Tibial nerve (tissue), 4 donors: ENCODE results near the gene TAF8. TPM values are rescaled to one million over a fixed set of nuclear protein-coding genes. Genes with fewer than 3 reads are reported as not detected.

Experiments
- DNase-seq, 2 donors: peaks; one replicate each; pipeline ENCODE4 v3.0.0-alpha.2; 2019; ENCODE audit warnings: low spot score in 2 of 2
- H3K27ac ChIP-seq, 4 donors: fragments of 200-600 bp; sonication (generic) in 3 of 4; one replicate each; pipeline ENCODE4 v1.5.1; 2017 to 2019; ENCODE audit warnings: mild to moderate bottlenecking in 1 of 4
- H3K27me3 ChIP-seq, 2 donors: fragments of 200-600 bp; sonication (generic) in 1 of 2; one replicate each; pipeline versions ENCODE4 v1.5.1 to v1.6.0; 2017 to 2019
- H3K36me3 ChIP-seq, 3 donors: fragments of 200-600 bp; sonication (generic); one replicate each; pipeline ENCODE4 v1.5.1; 2018 to 2019
- H3K4me1 ChIP-seq, 4 donors: fragments of 200-600 bp; sonication (generic) in 3 of 4; one replicate each; pipeline ENCODE4 v1.5.1; 2017 to 2019
- H3K4me3 ChIP-seq, 4 donors: fragments of 200-600 bp; sonication (generic) in 3 of 4; one replicate each; pipeline ENCODE4 v1.5.1; 2017 to 2019; ENCODE audit warnings: mild to moderate bottlenecking in 1 of 4, moderate library complexity in 1 of 4
- H3K9me3 ChIP-seq, 4 donors: fragments of 200-600 bp; sonication (generic) in 3 of 4; one replicate each; pipeline ENCODE4 v1.5.1; 2017 to 2019
- EP300 ChIP-seq, 2 donors: sonication (generic); formaldehyde crosslinking; IDR thresholded peaks; one replicate each; pipeline ENCODE4 v1.6.1; 2017; ENCODE audit warnings: antibody characterized with exemption in 2 of 2, mild to moderate bottlenecking in 1 of 2
- POLR2A ChIP-seq, 2 donors: fragments of 450-650 bp; IDR thresholded peaks; one replicate each; pipeline ENCODE4 v1.6.1; 2017; ENCODE audit warnings: antibody characterized with exemption in 2 of 2, mild to moderate bottlenecking in 2 of 2, moderate library complexity in 2 of 2
- WGBS, 2 donors: methylation state at CpG; one replicate each; pipeline ENCODE4 v1.1.5; 2018; 5-methylcytosine and 5-hydroxymethylcytosine counted together
- small RNA-seq: library from RNA; depleted of rRNA; stranded (forward); fragments of <200 nt; gene quantifications from one replicate; pipeline ENCODE3, GENCODE V24; 2016
- total RNA-seq, 4 donors: library from RNA; depleted of rRNA; stranded (reverse); fragments of >200 nt; gene quantifications; one replicate each; pipeline ENCODE4 v1.1.0, GENCODE V29; 2016
- TF ChIP-seq, protein P1 (sequence below), 5 experiments: fragments of 200-600 bp in 3 of 5; fragments of 450-650 bp in 2 of 5; sonication (generic) in 3 of 5; IDR thresholded peaks; one replicate each; pipeline ENCODE4 v1.5.1; 2016 to 2019; ENCODE audit warnings: antibody characterized with exemption in 5 of 5, mild to moderate bottlenecking in 3 of 5, moderate library complexity in 2 of 5

Gene TAF8
- total RNA-seq, 4 donors from 2014 or later: 10.7 to 27.6 (median 20.9) TPM

- no peak overlapping the region for H3K4me3 ChIP-seq
- no peaks in the 10 kb centered on the region for H3K36me3 ChIP-seq
- no peak overlapping the region for H3K27ac ChIP-seq
- no peaks in the 10 kb centered on the region for H3K27me3 ChIP-seq
- H3K4me1 ChIP-seq: no peaks in the 10 kb centered on the region
- DNase-seq: no peak
- 68 to 82% methylated on average over 11 of the region's 11 CpGs for WGBS, 2 donors
- H3K9me3 ChIP-seq: no peaks in the 10 kb centered on the region
- no peak for TF ChIP-seq EP300 (IDR thresholded peaks at IDR 0.05)
- no peak for TF ChIP-seq POLR2A (IDR thresholded peaks at IDR 0.05)
- TF ChIP-seq, protein P1, sequence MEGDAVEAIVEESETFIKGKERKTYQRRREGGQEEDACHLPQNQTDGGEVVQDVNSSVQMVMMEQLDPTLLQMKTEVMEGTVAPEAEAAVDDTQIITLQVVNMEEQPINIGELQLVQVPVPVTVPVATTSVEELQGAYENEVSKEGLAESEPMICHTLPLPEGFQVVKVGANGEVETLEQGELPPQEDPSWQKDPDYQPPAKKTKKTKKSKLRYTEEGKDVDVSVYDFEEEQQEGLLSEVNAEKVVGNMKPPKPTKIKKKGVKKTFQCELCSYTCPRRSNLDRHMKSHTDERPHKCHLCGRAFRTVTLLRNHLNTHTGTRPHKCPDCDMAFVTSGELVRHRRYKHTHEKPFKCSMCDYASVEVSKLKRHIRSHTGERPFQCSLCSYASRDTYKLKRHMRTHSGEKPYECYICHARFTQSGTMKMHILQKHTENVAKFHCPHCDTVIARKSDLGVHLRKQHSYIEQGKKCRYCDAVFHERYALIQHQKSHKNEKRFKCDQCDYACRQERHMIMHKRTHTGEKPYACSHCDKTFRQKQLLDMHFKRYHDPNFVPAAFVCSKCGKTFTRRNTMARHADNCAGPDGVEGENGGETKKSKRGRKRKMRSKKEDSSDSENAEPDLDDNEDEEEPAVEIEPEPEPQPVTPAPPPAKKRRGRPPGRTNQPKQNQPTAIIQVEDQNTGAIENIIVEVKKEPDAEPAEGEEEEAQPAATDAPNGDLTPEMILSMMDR (IDR thresholded peaks at IDR 0.05): no peak
These were observed 81.2 kb downstream of the TAF8 start for GRCh38 chr6:42131531-42131930.

- Histone ChIP-seq H3K4me1 (no peaks in the 10 kb centered on the region), H3K4me3 (no peak overlapping the region), H3K27ac (no peak overlapping the region), H3K36me3 (no peaks in the 10 kb centered on the region), H3K9me3 (no peaks in the 10 kb centered on the region), H3K27me3 (no peaks in the 10 kb centered on the region)
- TF ChIP-seq, protein P1 (IDR thresholded peaks at IDR 0.05): no peak
- no peak for TF ChIP-seq POLR2A (IDR thresholded peaks at IDR 0.05)
- TF ChIP-seq EP300 (IDR thresholded peaks at IDR 0.05): no peak
- 86 to 90% methylated on average over 4 of the region's 4 CpGs for WGBS, 2 donors
- no peak for DNase-seq
These were observed 83.6 kb downstream of the TAF8 start for GRCh38 chr6:42133926-42134325.

DNA sequence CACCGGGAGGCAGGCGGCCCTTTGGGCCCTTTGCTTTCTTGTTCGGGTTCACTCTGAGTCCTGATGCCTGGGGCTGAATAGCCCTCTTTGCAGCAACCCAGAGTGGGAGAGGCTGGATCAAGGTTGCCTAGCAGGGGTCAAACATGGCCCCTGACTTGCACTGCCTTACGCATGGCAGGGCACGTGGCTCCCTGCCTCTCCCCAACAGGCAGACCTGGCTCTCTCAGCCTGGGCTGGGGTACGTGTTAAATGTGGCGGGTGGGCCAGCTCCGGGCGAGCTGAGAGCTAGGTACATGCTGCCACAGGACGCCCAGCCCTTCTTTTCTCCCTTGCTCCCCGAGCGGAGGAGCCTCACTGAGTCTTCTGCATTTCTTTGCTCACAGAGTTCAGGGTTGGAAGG lies 84.8 kb downstream of the TAF8 start:
- Histone ChIP-seq H3K27me3 (no peaks in the 10 kb centered on the region), H3K4me3 (no peak overlapping the region), H3K36me3 (no peaks in the 10 kb centered on the region), H3K27ac (no peak overlapping the region), H3K9me3 (no peaks in the 10 kb centered on the region), H3K4me1 (peaks cover 0 to 7% (median 0%) of the 10 kb centered on the region in 4 donors)
- WGBS, 2 donors: 72 to 73% methylated on average over 9 to 12 of the region's 12 CpGs
- TF ChIP-seq POLR2A (IDR thresholded peaks at IDR 0.05) (no peak), EP300 (IDR thresholded peaks at IDR 0.05) (no peak)
- TF ChIP-seq, protein P1 (IDR thresholded peaks at IDR 0.05): no peak
- no peak for DNase-seq

DNA sequence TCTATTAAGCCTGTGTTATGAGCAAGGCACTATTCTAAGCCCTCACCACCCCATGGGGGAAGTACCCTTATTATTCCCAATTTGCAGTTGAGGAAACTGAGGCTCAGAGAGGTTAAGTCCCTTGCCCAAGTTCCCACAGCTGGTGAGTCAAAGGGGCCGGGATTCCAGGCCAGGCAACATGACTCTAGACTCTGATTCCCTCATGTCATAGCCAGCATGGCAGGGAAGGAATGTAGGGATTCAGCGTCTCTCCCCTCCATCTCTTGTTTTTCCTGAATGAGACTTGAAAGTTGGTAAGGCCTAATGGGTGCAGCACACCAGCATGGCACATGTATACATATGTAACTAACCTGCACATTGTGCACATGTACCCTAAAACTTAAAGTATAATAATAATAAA lies 85.4 kb downstream of the TAF8 start:
- 91 to 92% methylated on average over 2 of the region's 2 CpGs for WGBS, 2 donors
- Histone ChIP-seq H3K36me3 (no peaks in the 10 kb centered on the region), H3K9me3 (no peaks in the 10 kb centered on the region), H3K4me1 (peaks cover 0 to 10% (median 0%) of the 10 kb centered on the region in 4 donors), H3K27me3 (no peaks in the 10 kb centered on the region), H3K27ac (no peak overlapping the region), H3K4me3 (no peak overlapping the region)
- DNase-seq: no peak
- TF ChIP-seq POLR2A (IDR thresholded peaks at IDR 0.05) (no peak), EP300 (IDR thresholded peaks at IDR 0.05) (no peak)
- TF ChIP-seq, protein P1 (IDR thresholded peaks at IDR 0.05): no peak

GRCh38 chr6:42136508-42137193 lies 86.3 kb downstream of the TAF8 start:
- no peaks in the 10 kb centered on the region for H3K9me3 ChIP-seq
- peaks cover 0 to 5% of the 10 kb centered on the region in 2 donors for H3K27me3 ChIP-seq
- TF ChIP-seq, protein P1 (IDR thresholded peaks at IDR 0.05): no peak
- no peak for TF ChIP-seq EP300 (IDR thresholded peaks at IDR 0.05)
- no peak for TF ChIP-seq POLR2A (IDR thresholded peaks at IDR 0.05)
- no peak for DNase-seq
- no peaks in the 10 kb centered on the region for H3K36me3 ChIP-seq
- WGBS, 2 donors: 42 to 49% methylated on average over 14 of the region's 14 CpGs
- no peak overlapping the region for H3K4me3 ChIP-seq
- H3K27ac ChIP-seq: no peak overlapping the region
- H3K4me1 ChIP-seq: peaks cover 0 to 10% (median 0%) of the 10 kb centered on the region in 4 donors

Small RNA genes lying within 50 kb of the gene (small RNA-seq; reads per million reads assigned to genes)
- not detected for gene RNU6-761P

Other genes with a start within 250 kb of the TAF8 start
- gene USP49, start 155.1 kb upstream of the TAF8 start, total RNA-seq: 10 to 100 TPM in 1 of 4 donors, 1 to 10 TPM in 3; 6.5 to 13.8 (median 8.8) TPM
- gene MED20, start 129.4 kb upstream of the TAF8 start, total RNA-seq: 10 to 100 TPM in 3 of 4 donors, 1 to 10 TPM in 1; 8.0 to 15.0 (median 12.2) TPM
- gene BYSL, start 129.0 kb upstream of the TAF8 start, total RNA-seq: 10 to 100 TPM in 3 of 4 donors, 1 to 10 TPM in 1; 9.2 to 13.3 (median 12.8) TPM
- gene CCND3, start 108.7 kb upstream of the TAF8 start, total RNA-seq: 100 to 1,000 TPM; 175 to 325 (median 248) TPM
- 1 to 10 TPM in 3 of 4 donors, under 1 TPM in 1; 0.22 to 4.7 (median 2.2) TPM for gene C6orf132, start 92.1 kb downstream of the TAF8 start, total RNA-seq
- gene GUCA1A, start 122.8 kb downstream of the TAF8 start, total RNA-seq: not detected
- 1 to 10 TPM in 3 of 4 donors, not detected in 1; 4.4 to 7.5 (median 4.6) TPM for gene GUCA1B, start 144.4 kb downstream of the TAF8 start, total RNA-seq
- gene MRPS10, start 167.3 kb downstream of the TAF8 start, total RNA-seq: 10 to 100 TPM; 20.7 to 30.6 (median 23.6) TPM